T-helper 22 cell (primary cell): ENCODE measurements around the gene POPDC3.
"Not testable (repeated sequence)": the region's sequence is repeated elsewhere in the genome, so short reads cannot be mapped to it uniquely, and the experiment has no call there.

Source experiments
- DNase-seq: peaks from one replicate; pipeline ENCODE4 v3.0.0-alpha.2; 2020; ENCODE audit warnings: low read depth

POPDC3 gene, protein sequence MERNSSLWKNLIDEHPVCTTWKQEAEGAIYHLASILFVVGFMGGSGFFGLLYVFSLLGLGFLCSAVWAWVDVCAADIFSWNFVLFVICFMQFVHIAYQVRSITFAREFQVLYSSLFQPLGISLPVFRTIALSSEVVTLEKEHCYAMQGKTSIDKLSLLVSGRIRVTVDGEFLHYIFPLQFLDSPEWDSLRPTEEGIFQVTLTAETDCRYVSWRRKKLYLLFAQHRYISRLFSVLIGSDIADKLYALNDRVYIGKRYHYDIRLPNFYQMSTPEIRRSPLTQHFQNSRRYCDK

DNA sequence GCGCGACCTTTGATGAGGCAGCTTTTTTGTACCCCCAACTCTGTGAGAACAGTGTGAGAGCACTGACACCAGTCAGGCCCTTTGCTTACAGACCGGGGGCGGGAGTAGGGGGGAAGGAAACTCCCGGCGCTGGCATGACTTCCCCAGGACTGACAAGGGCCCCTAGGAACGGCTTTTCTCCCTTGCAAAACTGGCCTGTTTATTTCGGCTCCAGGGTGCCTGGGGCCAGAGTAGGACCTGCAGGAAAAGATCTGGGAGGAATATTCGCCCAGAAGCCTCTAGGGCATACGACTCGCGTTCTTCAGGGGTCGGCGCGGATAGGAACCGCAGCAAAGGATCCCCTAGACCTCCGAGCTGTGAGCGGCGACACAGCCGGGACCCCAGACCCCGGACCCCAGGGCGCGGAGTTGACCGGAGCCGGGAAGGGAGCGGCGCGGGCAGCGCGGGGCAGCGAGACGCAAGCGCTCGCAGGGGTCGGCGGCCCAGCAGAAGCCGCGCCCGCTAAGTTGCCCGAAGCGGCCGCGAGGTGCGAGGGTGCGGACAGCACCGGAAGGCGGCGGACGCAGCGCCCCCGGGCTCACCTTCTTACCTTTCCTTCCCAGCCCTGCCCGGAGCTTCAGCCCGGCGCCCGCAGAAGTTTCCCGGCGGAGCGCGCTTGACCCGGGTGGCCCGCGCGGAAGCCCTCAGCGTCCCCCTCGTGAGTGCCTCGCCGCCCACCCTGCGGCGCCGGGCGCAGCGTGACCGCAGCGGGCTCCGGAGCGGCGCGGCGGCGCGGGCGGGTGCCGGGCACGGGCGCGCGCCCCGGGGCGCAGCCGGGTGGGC is at the start of gene POPDC3:
Gene POPDC3 (minus strand): TSS at position 771 of the 822 bp plus-strand sequence. CDS start 18,105 bp downstream, outside the sequence.
- no peak for DNase-seq

DNA sequence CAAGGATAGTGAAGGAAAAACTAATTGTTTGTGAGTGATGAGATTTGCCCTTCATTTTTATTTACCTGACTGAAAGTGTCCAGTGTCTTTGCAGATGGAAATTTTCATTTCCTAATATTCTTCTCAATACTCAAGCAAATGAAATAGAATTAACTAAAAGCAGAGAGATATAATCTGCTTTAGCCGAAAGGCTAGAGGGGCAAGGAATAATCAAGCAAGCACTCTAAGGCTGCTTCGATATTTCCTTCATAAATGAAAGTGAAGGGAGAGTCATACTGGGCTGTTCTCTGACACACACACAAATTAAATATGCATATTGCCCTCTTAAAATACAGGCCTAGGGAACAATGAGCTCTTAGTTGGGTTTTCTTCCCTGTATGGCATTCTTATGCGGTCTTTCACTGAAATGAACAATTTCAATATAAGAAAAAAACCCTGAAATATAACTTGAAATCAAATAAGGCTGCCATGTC is 47.5 kb upstream of the POPDC3 start:
- no peak for DNase-seq

DNA sequence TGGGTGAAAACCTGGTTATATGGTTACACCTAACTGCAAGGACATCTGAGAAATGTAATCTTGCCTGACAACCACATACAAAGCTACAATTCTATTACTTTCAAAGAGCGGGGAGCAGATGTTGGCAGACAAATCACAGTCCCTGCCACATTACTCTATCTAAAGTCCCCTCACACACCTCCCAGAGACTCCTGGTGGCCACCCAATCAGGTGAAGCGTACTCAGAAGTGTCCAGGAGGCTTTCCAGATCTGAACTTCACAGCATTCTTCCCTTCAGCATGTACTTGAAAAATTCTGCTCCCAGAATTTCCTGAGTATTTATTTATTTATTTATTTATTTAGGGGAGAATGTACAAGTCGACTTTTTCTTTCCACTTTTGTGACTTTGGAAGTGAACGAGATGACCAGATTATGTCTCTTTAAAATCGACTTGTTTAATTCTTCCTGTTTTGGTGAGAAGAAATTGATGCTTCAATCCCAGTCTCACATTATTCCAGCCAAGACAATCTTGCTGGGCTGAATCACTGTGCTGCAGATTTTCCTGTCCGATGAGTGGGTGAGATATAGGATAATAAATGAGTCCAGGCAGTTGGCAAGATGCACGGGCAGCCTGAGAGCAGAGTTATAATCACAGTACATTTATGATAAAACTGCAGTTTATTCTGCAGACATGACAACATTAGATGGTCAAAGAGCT is 46.9 kb upstream of the POPDC3 start:
- DNase-seq, result no peak

DNA sequence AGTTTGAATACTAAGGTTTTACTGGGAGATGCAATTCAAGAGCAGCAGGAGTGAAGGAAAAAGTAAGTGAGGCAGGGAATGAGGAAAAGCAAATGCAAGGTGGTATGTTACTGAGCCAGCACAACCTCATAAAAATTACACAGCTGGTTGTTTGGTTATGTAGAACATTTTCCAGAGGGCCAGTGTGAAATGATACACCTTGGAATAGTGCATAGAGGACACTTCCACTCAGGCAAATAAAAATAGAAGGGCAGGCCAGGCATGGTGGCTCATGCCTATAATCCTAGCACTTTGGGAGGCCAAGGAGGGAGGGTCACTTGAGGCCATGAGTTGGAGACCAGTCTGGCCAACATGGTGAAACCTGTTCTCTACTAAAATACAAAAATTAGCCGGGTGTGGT is 43.4 kb upstream of the POPDC3 start:
- no peak for DNase-seq

DNA sequence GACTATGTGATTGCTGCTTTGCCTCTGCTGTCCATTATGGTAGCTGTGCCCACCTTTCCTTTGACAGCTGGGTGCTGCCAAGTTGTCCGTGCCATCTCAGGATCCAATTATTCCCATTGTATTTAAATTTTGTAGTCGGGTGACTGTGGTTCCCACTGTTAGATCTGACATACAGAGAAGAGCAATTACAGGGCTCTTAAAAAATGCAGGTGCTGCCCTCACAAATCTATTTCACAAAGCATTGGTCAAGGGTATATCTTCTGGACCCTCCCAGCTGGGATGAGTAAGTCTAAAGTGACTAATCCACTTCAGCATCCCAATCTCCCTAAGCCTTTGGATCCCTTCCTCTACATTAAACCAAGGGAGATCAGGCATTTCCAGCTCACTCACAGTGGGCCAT is 41.4 kb upstream of the POPDC3 start:
- not testable (repeated sequence) for DNase-seq

DNA sequence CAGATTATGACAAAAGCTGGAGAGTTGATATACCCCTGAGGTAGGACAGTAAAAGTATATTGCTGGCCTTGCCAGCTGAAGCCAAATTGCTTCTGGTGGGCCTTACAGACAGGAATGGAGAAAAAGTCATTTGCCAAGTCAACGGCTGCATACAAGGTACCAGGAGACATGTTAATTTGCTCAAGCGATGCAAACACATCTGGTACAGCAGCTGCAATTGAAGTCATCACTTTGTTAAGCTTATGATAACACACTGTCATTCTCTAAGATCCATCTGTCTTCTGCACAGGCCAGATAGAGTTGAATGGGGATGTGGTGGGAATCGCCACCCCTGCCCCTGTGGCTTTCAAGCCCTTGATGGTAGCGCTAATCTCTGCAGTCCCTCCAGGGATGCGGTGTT is 40.4 kb upstream of the POPDC3 start:
- DNase-seq, result no peak

DNA sequence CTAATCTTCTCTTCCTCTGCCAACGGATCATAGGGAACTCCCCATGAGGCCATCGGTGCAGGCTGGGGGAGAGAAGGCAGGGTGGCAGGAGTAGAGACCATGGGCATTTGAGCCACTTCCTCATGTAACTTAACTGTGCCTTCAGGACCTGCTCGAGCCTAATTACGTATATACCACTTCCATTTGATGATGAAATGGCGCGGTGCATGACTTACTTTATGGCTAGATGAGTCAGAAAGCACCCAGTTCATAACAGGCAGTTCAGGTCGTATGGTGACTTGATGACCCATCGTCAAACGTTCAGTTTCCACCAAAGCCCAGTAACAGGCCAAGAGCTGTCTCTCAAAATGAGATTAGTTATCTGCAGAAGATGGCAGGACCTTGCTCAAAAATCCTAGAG is 39.4 kb upstream of the POPDC3 start:
- DNase-seq, result not testable (repeated sequence)

DNA sequence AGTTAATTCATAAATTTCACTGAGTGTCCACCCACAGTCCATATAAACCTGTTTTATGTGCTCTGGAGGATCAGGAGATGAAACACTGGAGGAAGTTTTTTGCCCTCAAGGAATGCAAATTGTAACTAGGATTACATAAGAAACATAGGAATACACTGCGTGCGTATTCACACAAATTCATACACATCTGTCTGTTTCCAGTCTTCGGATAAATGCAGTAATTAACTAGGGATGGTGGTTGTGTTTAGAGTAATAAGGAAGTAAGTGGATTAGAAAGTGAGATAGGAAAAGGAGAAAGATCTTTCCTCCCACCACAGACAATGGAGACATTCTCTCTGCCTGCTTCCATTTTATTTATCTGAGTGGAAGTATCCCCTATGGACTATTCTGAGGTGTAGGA is 35.7 kb upstream of the POPDC3 start:
- DNase-seq, result no peak

DNA sequence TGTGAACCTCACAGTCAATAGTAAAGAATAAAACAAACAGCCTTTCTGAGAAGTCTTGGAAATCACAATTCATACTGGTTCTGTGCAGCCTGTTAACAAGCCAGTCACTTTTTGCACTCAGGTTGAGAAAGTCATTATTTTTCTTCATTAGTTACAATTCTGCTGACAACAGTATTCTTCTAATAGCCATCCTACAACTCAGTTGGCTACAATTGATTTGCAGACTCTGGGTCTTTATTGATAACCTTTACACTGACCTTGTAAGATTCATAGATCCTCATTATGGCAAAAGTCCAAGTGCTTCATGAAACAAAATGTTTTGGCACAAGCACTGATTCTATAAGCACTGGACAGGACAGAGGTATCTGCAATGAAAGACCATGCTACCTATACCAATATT is 34.9 kb upstream of the POPDC3 start:
- DNase-seq, result no peak

DNA sequence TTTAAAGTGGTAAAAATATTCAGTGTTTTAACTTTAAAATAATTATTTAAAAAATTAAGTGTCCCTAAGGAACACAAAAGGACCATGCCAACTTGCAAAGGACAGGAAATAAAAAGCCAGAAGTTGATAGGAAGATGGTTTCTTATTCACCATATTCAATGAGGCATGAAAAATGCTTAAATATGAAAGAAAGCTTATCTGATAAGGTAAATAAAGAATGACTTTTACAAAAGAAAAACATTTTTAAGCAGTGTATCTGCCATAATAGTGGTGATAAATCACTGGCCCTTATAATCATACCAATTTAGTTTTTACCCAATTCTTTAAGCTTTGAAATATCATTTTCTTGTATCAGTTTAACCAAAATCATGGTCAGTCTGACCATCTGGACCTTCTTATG is 33.5 kb upstream of the POPDC3 start:
- no peak for DNase-seq

DNA sequence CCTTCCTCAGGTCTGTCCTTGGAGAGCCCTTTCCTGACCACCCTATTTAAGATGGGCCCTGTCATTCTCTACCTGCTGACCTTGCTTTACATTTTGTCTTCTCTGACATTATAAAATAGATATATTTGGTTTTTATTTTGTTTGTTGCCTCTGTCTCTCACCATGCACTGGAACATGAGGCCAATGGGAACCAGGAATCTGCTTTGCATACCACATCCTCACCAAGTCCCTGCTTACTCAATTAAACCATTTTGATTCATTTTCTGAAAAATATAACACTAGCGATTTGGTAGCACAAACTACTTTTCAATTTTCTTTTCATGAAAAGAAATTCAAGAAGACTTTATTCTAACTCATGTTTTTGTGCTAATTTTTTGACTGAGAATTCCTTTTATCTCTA is 32.8 kb upstream of the POPDC3 start:
- DNase-seq, result no peak

DNA sequence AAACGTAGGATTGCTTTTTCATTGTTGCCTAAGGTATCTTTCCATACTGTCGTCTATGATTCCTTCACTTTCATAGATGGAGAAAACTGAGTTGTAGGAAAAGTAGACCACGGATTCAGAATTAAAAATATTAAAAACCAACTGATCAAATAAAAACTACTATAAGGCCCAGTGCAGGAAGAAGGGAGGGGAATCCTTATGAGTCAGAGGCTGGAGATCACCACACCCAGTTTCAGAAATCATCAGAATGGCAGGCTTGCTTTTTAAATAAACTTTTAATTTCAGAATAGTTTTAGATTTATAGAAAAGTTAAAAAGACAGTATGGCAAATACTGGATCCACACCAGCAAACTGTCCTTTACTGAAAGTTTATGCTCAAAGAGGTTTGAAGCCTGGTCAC is 32.0 kb upstream of the POPDC3 start:
- no peak for DNase-seq

DNA sequence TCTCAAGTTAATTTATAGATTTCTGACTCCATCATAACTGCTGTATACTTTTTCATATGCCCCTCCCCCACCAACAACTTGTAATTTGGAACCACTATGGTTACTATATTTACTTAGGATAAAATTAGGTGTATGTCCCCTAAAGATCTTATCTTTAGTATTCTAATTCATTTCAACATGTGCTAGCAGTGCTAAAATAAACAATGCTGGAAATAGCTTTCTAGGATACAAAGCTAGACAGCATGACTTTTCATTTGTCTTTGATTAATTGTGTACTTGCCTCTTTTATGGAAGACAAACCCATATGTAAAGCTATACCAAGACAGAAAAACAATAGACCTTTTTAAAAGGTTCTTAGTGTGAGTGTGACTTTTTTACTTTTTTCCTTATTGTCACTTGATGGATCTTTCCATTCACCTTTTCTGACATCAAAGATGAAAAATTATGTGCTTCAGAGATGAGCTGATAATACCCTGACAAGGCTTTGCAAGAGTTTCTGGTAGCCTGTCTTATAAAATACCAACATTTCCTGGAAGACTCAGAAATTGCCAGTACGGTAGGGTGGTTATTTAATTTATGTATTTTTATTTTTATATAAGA is 31.2 kb upstream of the POPDC3 start:
- no peak for DNase-seq

DNA sequence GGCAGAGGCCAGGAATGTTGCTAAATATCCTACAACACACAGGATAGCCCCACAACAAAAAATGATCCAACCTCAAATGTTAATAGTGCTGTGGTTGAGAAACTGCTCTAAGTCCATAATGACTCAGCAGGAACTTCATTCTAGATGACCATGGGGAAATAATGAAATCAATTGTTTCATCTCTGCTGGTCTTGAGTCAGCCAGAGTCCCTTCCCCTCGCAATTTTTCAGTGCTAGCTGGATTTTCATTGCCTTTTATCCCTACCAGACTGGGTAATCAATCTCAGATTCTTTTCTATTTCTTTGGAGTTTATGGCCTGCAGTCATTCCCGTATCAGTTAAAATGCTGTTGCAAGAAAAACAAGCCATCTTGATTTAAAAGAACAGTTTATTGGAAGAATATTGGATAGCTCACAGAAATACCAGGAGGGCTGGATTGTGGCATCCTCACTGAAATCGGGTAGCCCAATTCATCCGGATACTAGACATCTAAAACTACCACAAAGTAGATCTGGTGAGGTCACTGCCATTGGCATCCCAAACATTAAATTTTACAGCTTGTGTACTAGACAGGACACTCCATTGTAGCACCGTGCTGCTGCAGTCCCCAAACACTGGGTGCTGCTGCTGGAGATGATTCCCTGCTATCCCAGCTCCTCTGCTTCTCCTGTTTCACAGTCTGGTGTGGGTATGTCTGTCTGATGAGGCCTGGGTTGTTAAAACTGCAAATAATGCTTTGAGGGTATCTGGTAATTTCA is 30.3 kb upstream of the POPDC3 start:
- no peak for DNase-seq

DNA sequence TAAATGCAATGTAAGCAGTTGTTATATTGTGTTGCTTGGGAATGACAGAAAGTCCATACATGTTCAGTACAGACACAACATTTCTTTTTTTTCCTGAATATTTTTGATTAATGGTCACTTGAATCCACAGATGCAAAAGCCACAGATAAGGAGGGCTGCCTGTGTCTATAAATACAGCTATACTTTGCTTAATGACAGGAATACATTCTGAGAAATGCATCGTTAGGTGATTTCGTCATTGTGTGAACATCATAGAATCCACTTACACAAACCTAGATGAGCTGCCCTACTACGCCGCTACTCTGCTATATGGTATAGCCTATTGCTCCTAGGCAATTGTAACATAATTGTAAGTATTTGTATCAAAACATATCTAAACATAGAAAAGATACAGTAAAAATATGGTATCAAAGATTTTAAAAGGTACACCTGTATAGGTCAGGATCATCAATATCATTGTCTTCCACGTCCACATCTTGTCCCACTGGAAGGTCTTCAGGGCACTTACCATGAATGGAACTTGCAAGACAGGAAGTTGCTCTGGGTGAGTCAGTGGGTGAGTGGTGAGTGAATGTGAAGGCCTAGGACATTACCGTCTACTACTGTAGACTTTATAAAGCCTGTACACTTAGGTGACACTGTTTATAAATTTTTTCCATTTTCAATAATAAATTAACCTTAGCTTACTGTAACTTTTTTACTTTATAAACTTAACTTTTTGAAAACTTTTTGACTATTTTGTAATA is 27.9 kb upstream of the POPDC3 start:
- DNase-seq, result no peak

DNA sequence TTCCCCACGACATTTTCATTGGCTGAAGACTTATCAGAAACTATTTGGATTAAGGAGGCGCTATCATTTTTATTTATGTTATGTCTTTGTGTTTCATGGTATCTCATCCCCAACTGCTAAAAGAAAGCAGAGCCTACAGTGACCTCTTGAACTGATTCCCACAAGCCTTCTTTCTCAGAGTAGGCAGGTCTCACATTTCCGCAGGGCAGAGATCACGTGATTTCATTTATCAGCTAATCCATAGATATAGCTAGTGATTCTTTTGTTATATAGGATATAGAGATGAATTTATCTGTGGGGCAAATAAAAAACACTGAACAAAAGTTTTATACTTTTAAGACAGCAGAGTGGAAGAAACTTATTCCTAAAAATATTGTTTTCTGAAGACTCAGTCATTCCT is 25.0 kb upstream of the POPDC3 start:
- no peak for DNase-seq

DNA sequence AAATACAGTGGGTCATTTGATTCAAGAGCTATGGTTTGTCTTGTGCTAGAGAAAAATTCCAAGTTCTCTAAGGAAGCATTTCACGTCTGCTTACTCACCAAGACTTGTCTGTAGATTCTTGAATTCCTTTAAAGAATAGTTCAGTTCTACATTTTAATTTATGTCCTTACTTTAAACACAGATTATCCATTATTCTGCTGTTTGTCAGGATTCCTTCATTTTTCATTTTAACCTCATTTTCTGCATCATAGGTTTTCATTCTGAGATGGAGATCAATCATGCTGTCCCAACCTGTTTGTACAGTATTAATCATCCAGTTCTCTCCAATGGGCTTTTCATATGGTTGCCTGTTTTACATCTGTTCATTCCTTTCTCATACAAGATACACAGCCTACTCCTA is 24.5 kb upstream of the POPDC3 start:
- DNase-seq, result no peak

DNA sequence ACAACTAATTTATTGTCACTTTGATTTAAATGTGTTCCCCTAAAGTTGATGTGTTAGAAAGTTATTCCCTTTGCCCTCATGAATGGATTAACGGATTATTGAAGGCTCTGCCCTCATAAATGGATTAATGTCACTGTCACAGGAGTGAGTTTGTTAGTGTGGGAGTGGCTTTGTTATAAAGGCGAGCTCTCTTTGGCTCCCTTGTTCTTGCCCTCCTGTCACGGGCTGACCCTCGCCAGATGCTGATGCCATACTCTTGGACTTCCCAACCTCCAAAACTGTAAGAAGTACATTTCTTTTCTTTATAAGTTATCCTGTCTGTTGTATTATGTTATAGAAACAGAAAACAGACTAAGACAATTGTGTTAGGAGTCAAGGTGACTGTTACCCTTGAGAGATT is 22.7 kb upstream of the POPDC3 start:
- DNase-seq, result no peak

DNA sequence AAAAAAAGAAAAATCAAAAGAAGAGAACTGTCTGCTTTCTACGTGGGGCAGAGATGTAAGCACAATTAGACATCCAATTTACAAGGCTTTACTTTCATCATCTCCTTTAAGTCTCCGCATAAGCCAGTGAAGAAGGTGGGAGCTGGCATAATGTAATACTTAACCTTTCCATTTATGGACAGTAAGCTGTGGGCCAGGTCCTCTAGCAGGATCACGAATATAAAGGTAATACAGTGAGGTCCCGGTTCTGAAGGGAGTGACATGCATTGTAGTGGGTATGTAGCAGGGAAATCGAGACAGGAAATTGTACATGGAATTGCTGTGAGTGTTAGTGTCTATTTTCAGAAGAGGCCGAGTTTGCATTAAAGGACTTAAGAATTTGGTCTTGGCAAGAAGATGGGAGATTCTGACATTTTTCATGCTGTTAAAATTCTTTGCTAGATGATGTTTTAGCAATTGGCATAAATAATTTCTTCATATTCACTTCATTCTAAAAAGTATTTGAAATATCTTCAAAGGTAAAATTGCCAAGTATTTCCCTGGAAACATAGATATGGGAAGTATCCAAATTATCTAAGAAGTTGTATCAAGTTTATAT is 20.4 kb upstream of the POPDC3 start:
- DNase-seq, result no peak

DNA sequence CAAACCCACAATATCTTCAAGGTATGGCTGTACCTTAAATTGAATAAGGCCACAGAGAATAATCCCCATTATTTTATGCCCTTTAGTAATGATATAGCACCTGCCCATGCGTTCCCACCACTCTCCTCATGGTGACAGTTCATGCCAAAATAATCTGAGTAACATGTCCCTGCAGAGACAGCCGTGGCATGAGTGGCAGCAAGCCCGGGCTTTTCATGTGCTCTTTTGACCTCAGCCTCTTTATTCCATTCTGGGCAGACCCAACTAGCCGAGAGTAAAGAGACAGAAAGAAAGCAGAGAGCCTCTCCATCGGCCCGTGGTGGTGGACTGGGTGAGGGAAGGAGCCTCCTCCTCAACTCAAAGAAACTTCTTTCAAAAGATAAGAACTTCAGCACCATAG is 19.9 kb upstream of the POPDC3 start:
- no peak for DNase-seq

DNA sequence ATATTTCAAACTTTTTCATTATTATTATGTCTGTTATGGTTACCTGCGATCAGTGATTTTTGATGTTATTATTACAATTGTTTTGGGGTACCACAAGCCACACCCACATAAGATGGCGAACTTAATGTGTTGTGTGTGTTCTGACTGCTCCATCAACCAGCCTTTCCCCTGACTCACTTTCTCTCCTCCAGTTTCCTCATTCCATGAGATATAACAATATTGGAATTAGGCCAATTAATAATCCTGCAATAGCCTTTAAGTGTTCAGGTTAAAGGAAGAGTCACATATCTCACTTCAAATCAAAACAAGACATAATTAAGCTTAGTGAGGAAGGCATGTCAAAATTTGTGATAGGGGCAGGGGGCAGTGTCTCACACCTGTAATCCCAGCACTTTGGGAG is 16.3 kb upstream of the POPDC3 start:
- no peak for DNase-seq
